Lower leg skin (tissue), 3 donors: ENCODE measurements around the gene PSMD5.

Source experiments
- CTCF ChIP-seq, 3 donors: fragments of 450-650 bp; IDR thresholded peaks; one replicate each; pipeline ENCODE4 v1.5.1; 2016; ENCODE audit warnings: antibody characterized with exemption in 3 of 3, mild to moderate bottlenecking in 3 of 3, moderate library complexity in 2 of 3
- POLR2A ChIP-seq, 2 donors: fragments of 450-650 bp; IDR thresholded peaks; one replicate each; pipeline ENCODE4 v1.6.1; 2016 to 2017; ENCODE audit warnings: antibody characterized with exemption in 2 of 2, mild to moderate bottlenecking in 1 of 2, moderate library complexity in 1 of 2

- TF ChIP-seq CTCF (IDR thresholded peaks at IDR 0.05) (no peak), POLR2A (IDR thresholded peaks at IDR 0.05) (no peak)
Measured at GRCh38 chr9:120820095-120820494, 22.6 kb downstream of the PSMD5 start.
